HG03060 (cell line): ENCODE measurements around the gene DNAJB8.

Experiments
- ATAC-seq: cut with Tn5 transposase; IDR thresholded peaks from one replicate; pipeline ENCODE4 v1.9.1; 2021; ENCODE audit warnings: low read depth, moderate number of reproducible peaks; ENCODE audit not compliant: unreplicated experiment

The DNAJB8 gene

GRCh38 chr3:128466840-128467541 is at the start of gene DNAJB8:
Gene DNAJB8 (minus strand): TSS chr3:128466890. CDS start chr3:128463245, 3,645 bp downstream.
- ATAC-seq = no peak

GRCh38 chr3:128515967-128516366 is 49.3 kb upstream of the DNAJB8 start:
- ATAC-seq = no peak

- no peak for ATAC-seq
These were observed 42.2 kb upstream of the DNAJB8 start for GRCh38 chr3:128508852-128509251.

GRCh38 chr3:128506754-128507153 is 40.1 kb upstream of the DNAJB8 start:
- no peak for ATAC-seq

GRCh38 chr3:128505771-128506170 is 39.1 kb upstream of the DNAJB8 start:
- ATAC-seq = no peak

DNA sequence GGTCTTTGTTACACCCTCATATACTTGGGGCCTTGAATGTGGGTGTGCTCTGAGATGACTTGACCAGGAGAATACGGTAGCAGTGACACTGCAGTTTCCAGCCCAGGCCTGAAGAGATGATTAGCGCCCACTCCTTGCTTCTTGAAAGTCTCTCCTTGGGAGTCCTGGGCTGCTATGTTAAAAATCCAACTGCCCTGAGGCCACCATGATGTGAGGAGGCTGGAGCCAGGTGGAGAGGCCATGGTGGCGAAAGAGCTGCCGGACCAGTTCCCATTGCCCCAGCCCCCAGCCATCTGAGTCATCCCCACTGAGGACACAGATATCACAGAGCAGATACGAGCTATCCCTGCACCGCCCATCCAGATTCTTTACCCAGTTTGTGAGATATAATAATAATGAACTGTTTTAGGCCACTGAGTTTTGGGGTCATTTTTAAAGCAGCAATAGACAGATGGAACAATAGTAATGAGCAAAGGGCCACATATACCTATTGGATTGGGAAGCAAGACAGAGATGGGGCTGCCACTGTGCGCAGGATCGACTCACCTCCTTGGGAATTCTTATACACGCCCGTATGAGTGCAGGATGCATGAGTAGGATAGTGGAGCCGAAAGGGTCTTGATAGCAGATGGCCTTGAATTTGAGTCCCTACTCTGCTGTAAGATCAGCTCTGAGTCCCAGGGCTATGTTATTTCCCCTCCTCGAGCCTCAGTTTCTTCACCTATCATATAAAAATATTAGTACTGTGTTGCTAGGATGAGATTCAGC is 38.5 kb upstream of the DNAJB8 start:
- no peak for ATAC-seq

DNA sequence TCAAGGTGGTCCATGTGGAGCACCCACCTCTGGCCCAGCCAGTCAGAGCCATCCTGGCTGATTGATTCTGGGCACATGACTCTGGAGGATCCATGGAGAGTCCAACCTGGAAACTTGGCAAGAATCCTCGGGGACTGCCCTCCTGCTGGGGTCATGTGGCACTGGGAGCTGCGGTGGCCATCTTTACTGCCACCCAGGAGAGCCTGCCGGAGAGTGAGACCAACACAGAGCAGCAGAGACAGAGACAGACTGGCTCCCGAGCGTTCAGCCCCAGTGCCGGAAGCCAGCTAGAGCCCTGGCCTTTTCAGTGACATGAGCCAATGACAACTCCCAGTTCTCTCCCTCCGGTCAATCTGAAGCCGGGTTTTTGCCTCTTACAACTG is 37.8 kb upstream of the DNAJB8 start:
- no peak for ATAC-seq

- ATAC-seq = no peak
These were observed 37.3 kb upstream of the DNAJB8 start for GRCh38 chr3:128503751-128504532.

- ATAC-seq = no peak
These were observed 36.5 kb upstream of the DNAJB8 start for GRCh38 chr3:128503164-128503651.

DNA sequence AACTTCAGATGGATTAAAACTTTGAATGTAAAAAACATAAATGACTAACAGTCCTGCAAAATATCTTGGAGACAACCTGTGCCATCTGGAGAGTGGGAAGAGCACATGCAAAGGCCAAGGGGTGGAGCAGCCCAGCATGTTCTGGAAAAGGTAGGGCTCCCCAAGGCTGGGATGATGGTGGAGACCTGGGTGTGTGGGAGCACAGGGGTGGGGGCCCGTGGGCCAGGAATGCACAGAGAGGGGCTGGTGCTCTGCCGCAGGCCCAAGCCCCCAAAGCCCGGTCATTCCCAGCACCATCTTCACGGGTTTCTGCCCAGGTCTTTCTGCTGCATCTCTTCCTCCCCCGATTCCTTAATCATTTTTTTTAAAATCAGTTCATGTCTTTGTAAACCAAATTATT is 36.0 kb upstream of the DNAJB8 start:
- no peak for ATAC-seq

- no peak for ATAC-seq
These were observed 34.7 kb upstream of the DNAJB8 start for GRCh38 chr3:128501431-128501830.

- ATAC-seq = no peak
These were observed 33.9 kb upstream of the DNAJB8 start for GRCh38 chr3:128500556-128500955.

DNA sequence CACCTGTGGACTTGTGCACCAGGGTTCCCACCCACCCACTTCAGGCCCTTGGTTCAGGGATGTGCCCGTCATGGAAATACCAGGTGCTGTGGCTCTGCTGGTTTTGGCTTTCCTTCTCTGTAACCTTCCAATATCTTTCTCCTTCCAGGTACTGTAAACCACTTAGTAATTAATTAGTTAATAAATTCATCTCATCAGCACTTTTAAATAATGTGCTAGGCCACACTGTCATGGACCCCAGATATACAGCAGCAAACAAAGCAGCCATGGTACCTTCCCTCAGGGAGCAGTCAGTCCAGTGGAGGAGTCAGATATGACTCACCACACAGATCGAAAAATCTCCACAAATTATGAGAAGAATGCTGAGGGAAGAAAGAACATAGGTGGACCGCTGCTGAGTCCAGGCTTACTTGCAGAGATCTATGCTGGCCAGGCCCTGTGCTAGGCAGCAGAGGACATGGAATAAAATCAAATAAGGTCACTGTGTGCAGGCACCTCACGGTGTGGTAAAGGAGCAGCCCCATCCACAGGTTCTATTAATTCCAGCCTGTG is 33.1 kb upstream of the DNAJB8 start:
- no peak for ATAC-seq

- no peak for ATAC-seq
These were observed 32.3 kb upstream of the DNAJB8 start for GRCh38 chr3:128498901-128499530.

DNA sequence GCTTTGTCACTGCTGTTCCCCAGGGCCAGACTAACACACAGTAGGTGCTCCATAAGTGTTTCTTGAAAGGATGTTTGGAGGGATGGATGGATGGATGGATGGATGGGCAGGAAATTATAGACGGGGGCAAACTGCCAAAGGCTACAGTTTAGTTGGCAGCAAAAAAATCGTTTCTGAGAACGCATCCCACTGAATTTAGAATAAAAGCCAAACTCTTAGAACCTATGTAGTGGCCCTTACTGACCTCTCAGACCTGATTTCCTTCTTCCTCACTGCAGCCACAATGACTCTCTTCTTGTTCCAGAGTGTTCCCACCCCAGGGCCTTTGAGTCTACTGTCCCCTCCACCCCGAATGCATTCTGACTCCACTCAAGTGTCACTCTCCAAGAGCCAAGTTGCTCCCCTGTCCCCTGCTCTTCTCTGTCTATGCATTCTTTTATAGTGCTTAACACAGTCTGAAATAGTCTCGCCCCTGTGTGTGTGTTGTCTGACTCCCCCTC is 31.5 kb upstream of the DNAJB8 start:
- ATAC-seq = no peak

- ATAC-seq = no peak
These were observed 30.8 kb upstream of the DNAJB8 start for GRCh38 chr3:128497305-128498126.

- ATAC-seq = no peak
These were observed 30.1 kb upstream of the DNAJB8 start for GRCh38 chr3:128496602-128497304.

DNA sequence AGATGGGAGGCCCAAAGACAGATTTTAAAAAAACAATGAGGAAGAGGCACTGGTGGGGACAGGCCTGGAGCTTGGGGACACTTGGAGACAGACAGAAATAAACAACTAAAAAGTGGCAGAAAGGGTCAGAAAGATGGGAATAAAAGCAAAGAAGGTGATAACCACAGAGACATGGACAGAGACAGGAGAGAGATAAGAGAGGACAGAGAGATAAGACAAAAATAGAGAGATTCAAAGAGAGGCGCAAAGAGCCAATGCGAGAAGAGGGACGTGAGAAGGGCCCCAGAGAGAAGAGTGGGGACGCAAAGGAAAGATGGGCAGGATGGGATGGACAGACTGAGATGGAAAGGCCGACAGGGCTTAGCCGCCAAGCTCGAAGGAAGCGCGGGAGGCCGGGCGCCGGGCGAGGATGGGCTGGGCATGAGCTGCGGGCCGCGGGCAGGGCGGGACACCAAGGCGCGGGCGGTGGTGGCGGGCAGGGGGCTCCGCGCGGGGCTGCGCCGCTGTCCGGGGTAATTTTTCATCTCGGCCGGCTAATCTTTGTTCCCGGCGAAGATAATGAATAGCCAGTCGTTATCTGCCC is 29.4 kb upstream of the DNAJB8 start:
- ATAC-seq = no peak
